Measurements from ENCODE around the gene C12orf75. TPM values are rescaled to one million over a fixed set of nuclear protein-coding genes. Genes with fewer than 3 reads are reported as not detected.
"Not testable (repeated sequence)": the region's sequence is repeated elsewhere in the genome, so short reads cannot be mapped to it uniquely, and the experiment has no call there.

The C12orf75 gene
- total RNA-seq, 1 donor from 2014 or later: 87.8 TPM

DNA sequence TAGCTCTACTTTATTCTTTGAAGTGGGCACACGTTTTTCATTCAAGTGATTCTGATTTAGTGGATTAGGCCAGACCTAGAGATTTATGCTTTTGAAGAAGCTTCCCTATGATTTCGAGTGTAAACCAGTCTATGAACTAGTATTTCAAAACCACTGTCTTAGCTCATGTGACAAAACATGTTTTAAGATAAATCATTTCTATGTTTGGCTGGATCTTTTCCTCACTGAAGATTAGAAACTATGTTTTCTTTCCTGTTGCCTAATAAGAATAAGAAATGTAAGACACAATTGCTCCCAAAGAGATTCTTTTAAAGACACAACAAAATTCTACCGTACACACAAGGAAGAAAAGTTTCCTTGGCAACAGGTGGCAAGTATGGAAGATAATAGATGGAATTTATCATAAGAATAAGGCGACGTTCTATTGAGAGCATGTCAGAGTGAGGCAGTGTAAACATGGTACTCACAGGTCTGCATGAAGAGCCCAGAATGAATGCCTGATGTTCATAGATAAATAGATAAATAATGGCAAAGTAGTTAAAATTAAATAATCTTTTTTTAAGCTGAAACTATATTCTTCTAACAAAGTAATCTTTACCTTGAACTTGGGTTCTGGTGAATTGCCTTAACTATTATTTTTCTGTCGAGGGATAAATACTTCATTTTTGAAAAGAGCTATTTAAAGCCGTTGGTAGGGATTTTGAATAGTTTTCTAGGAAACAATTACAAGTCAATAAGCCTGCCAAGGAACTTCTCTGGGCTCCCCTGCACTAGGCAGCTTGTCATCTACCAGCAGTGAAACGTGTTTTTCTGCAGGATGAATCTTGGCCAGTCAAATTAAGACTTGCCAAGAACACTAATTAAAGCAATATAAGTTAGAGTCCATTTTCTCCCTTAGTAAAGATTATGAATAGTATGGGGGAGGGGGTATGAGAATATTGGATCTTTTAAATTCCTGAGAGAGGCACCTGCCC lies 34.1 kb upstream of the C12orf75 start:
- peaks cover 5% of the 10 kb centered on the region for H3K27me3 Mint-ChIP-seq (ENCODE audit: insufficient read depth)
- no peak overlapping the region for H3K4me3 Mint-ChIP-seq
- peaks cover 8% of the 10 kb centered on the region for H3K36me3 Mint-ChIP-seq (ENCODE audit: low read depth)
- peaks cover 34% of the 10 kb centered on the region for H3K9me3 Mint-ChIP-seq
- intact Hi-C loops (cut with micrococcal nuclease): no loop called here
- H3K4me1 Mint-ChIP-seq (ENCODE audit: low read depth): no peaks in the 10 kb centered on the region
- DNase-seq (ENCODE audit: low spot score): no peak
- H3K27ac Mint-ChIP-seq: no peak overlapping the region

DNA sequence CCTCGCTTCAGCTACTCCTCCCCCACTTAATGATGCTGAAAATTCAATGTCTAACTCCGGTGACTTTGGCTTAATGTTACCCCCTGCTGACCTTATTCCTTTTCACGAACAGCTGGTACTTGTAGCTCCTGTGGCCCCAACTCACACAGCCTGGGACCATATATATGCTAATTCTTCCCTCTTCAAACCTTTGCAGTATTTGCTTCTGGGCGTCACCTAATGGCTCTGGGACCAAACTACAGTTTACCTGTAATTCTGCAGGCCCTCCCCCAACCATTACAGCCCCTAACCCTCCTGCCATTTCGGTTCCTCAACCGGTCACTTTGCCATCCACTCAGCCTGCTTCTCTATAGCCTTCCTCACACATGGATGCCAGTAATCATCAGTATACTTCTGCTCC lies 29.6 kb upstream of the C12orf75 start:
- DNase-seq (ENCODE audit: low spot score): no peak
- no peak overlapping the region for H3K4me3 Mint-ChIP-seq
- peaks cover 2% of the 10 kb centered on the region for H3K27me3 Mint-ChIP-seq (ENCODE audit: insufficient read depth)
- intact Hi-C loops (cut with micrococcal nuclease): no loop called here
- H3K36me3 Mint-ChIP-seq (ENCODE audit: low read depth): peaks cover 23% of the 10 kb centered on the region
- H3K27ac Mint-ChIP-seq: no peak overlapping the region
- H3K9me3 Mint-ChIP-seq: peaks cover 38% of the 10 kb centered on the region
- no peaks in the 10 kb centered on the region for H3K4me1 Mint-ChIP-seq (ENCODE audit: low read depth)

DNA sequence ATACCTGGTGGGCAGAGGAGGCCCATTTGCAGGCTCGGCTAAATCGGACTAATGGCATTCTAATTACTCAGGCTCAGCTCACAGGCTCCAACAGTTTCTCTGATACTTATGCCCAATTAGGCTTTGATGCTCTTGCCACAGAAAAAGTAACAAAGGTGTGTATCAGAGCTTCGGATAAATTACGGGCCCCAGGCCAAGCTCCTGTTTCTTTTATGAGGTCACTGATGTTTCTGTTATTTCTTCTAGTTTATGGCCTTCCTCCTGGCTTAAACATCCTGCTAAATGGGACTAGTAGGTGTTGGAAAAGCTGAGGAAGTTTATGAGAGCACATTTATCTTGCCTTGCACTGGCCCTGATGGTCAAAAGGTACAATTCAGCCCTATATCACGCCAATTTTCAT lies 28.8 kb upstream of the C12orf75 start:
- intact Hi-C loops (cut with micrococcal nuclease): no loop called here
- Mint-ChIP-seq H3K4me1 (ENCODE audit: low read depth) (no peaks in the 10 kb centered on the region), H3K4me3 (no peak overlapping the region), H3K9me3 (peaks cover 38% of the 10 kb centered on the region), H3K27ac (no peak overlapping the region), H3K27me3 (ENCODE audit: insufficient read depth) (no peaks in the 10 kb centered on the region), H3K36me3 (ENCODE audit: low read depth) (peaks cover 23% of the 10 kb centered on the region)
- DNase-seq (ENCODE audit: low spot score): no peak

DNA sequence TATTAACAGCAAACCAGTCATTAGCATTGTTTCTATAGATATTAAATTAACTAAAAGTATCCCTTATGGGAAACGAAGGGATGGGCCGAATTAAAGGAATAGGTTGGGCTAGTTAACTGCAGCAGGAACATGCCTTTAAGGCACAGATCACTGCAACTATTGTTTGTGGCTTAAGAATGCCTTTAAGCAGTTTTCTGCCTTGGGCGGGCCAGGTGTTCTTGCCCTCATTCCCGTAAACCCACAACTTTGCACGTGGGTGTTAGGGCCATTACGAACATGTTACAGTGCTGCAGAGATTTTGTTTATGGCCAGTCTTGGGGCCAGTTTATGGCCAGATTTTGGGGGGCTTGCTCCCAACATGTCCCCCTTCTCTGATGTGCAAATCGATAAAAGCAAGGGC lies 27.5 kb upstream of the C12orf75 start:
- H3K27ac Mint-ChIP-seq; intact Hi-C loops (cut with micrococcal nuclease); DNase-seq (ENCODE audit: low spot score); H3K4me1 Mint-ChIP-seq (ENCODE audit: low read depth); H3K27me3 Mint-ChIP-seq (ENCODE audit: insufficient read depth); H3K4me3 Mint-ChIP-seq: not testable (repeated sequence)
- Mint-ChIP-seq H3K36me3 (ENCODE audit: low read depth) (peaks cover 28% of the 10 kb centered on the region), H3K9me3 (peaks cover 31% of the 10 kb centered on the region)

DNA sequence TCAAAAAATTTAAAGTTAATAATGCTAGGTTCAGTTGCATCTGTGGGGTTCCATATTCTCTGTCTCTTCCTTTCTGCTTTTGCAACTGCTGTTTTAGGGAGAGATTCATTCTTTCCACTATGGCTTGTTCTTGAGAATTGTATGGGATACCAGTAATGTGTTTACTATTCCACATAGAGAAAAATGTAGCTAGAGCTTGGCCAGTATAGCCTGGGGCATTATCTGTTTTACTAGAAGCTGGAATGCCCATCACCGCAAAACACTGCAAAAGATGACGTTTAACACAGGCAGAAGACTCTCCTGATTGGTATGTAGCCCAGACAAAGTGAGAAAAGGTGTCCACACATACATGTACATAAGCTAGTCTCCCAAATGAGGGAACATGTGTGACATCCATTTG lies 25.9 kb upstream of the C12orf75 start:
- DNase-seq (ENCODE audit: low spot score); H3K4me3 Mint-ChIP-seq; H3K4me1 Mint-ChIP-seq (ENCODE audit: low read depth); H3K27ac Mint-ChIP-seq; intact Hi-C loops (cut with micrococcal nuclease); H3K27me3 Mint-ChIP-seq (ENCODE audit: insufficient read depth): not testable (repeated sequence)
- Mint-ChIP-seq H3K36me3 (ENCODE audit: low read depth) (peaks cover 34% of the 10 kb centered on the region), H3K9me3 (peaks cover 22% of the 10 kb centered on the region)

- Mint-ChIP-seq H3K36me3 (ENCODE audit: low read depth) (peaks cover 30% of the 10 kb centered on the region), H3K9me3 (peaks cover 10% of the 10 kb centered on the region)
- H3K27me3 Mint-ChIP-seq (ENCODE audit: insufficient read depth); intact Hi-C loops (cut with micrococcal nuclease); H3K4me1 Mint-ChIP-seq (ENCODE audit: low read depth); DNase-seq (ENCODE audit: low spot score); H3K27ac Mint-ChIP-seq; H3K4me3 Mint-ChIP-seq: not testable (repeated sequence)
These were observed 22.7 kb upstream of the C12orf75 start for GRCh38 chr12:105307601-105308314.

- H3K27me3 Mint-ChIP-seq (ENCODE audit: insufficient read depth); H3K27ac Mint-ChIP-seq; intact Hi-C loops (cut with micrococcal nuclease); H3K4me3 Mint-ChIP-seq; H3K4me1 Mint-ChIP-seq (ENCODE audit: low read depth); DNase-seq (ENCODE audit: low spot score): not testable (repeated sequence)
- H3K36me3 Mint-ChIP-seq (ENCODE audit: low read depth): peaks cover 31% of the 10 kb centered on the region
- peaks cover 17% of the 10 kb centered on the region for H3K9me3 Mint-ChIP-seq
These were observed 21.7 kb upstream of the C12orf75 start for GRCh38 chr12:105308839-105309238.

- intact Hi-C loops (cut with micrococcal nuclease); DNase-seq (ENCODE audit: low spot score); H3K4me3 Mint-ChIP-seq; H3K4me1 Mint-ChIP-seq (ENCODE audit: low read depth); H3K27ac Mint-ChIP-seq; H3K27me3 Mint-ChIP-seq (ENCODE audit: insufficient read depth): not testable (repeated sequence)
- H3K36me3 Mint-ChIP-seq (ENCODE audit: low read depth): peaks cover 31% of the 10 kb centered on the region
- peaks cover 22% of the 10 kb centered on the region for H3K9me3 Mint-ChIP-seq
These were observed 21.1 kb upstream of the C12orf75 start for GRCh38 chr12:105309384-105309783.

GRCh38 chr12:105310476-105311085 lies 19.9 kb upstream of the C12orf75 start:
- H3K27me3 Mint-ChIP-seq (ENCODE audit: insufficient read depth); H3K4me3 Mint-ChIP-seq; DNase-seq (ENCODE audit: low spot score); H3K27ac Mint-ChIP-seq; intact Hi-C loops (cut with micrococcal nuclease); H3K4me1 Mint-ChIP-seq (ENCODE audit: low read depth): not testable (repeated sequence)
- H3K36me3 Mint-ChIP-seq (ENCODE audit: low read depth): peaks cover 35% of the 10 kb centered on the region
- peaks cover 30% of the 10 kb centered on the region for H3K9me3 Mint-ChIP-seq

GRCh38 chr12:105311936-105312335 lies 18.6 kb upstream of the C12orf75 start:
- H3K27me3 Mint-ChIP-seq (ENCODE audit: insufficient read depth); intact Hi-C loops (cut with micrococcal nuclease); H3K4me3 Mint-ChIP-seq; H3K27ac Mint-ChIP-seq; DNase-seq (ENCODE audit: low spot score): not testable (repeated sequence)
- Mint-ChIP-seq H3K9me3 (peaks cover 32% of the 10 kb centered on the region), H3K36me3 (ENCODE audit: low read depth) (peaks cover 39% of the 10 kb centered on the region), H3K4me1 (ENCODE audit: low read depth) (peaks cover 10% of the 10 kb centered on the region)

- DNase-seq (ENCODE audit: low spot score); H3K27ac Mint-ChIP-seq; H3K4me3 Mint-ChIP-seq; H3K27me3 Mint-ChIP-seq (ENCODE audit: insufficient read depth); intact Hi-C loops (cut with micrococcal nuclease): not testable (repeated sequence)
- peaks cover 31% of the 10 kb centered on the region for H3K36me3 Mint-ChIP-seq (ENCODE audit: low read depth)
- peaks cover 32% of the 10 kb centered on the region for H3K9me3 Mint-ChIP-seq
- H3K4me1 Mint-ChIP-seq (ENCODE audit: low read depth): peaks cover 10% of the 10 kb centered on the region
These were observed 16.7 kb upstream of the C12orf75 start for GRCh38 chr12:105313755-105314154.

- H3K4me3 Mint-ChIP-seq: no peak overlapping the region
- intact Hi-C loops (cut with micrococcal nuclease): no loop called here
- H3K27ac Mint-ChIP-seq: no peak overlapping the region
- H3K36me3 Mint-ChIP-seq (ENCODE audit: low read depth): peaks cover 27% of the 10 kb centered on the region
- peaks cover 28% of the 10 kb centered on the region for H3K9me3 Mint-ChIP-seq
- H3K27me3 Mint-ChIP-seq (ENCODE audit: insufficient read depth): no peaks in the 10 kb centered on the region
- no peak for DNase-seq (ENCODE audit: low spot score)
- peaks cover 17% of the 10 kb centered on the region for H3K4me1 Mint-ChIP-seq (ENCODE audit: low read depth)
These were observed 15.4 kb upstream of the C12orf75 start for GRCh38 chr12:105315130-105315529.

- Mint-ChIP-seq H3K27me3 (ENCODE audit: insufficient read depth) (no peaks in the 10 kb centered on the region), H3K9me3 (peaks cover 28% of the 10 kb centered on the region), H3K27ac (no peak overlapping the region), H3K4me1 (ENCODE audit: low read depth) (peaks cover 17% of the 10 kb centered on the region), H3K4me3 (no peak overlapping the region), H3K36me3 (ENCODE audit: low read depth) (peaks cover 27% of the 10 kb centered on the region)
- intact Hi-C loops (cut with micrococcal nuclease): no loop called here
- no peak for DNase-seq (ENCODE audit: low spot score)
These were observed 14.8 kb upstream of the C12orf75 start for GRCh38 chr12:105315726-105316125.

Measured in activated T-helper 1 cell treated with anti-CD3 and anti-CD28 coated beads, Interleukin-12 subunit alpha, Interleukin-12 subunit beta, Interleukin-2, Interleukin-4 antibody, amounts not matched to agents 30 ng/mL and 10 ng/mL and 1 ng/mL, durations not matched to agents 14 hours and 24 hours and 36 hours (primary cell).